ENCODE results near the gene DHX8. TPM values are rescaled to one million over a fixed set of nuclear protein-coding genes. Genes with fewer than 3 reads are reported as not detected.

The DHX8 gene
- total RNA-seq, 1 experiment from 2014 or later, result 54.1 TPM

- H4K91ac ChIP-seq (ENCODE audit: insufficient read length, low read depth, low read length), result no peak overlapping the region
- TF ChIP-seq CTCF (conservative IDR thresholded peaks at IDR 0.05), result no peak
- no peak overlapping the region for H3K18ac ChIP-seq (ENCODE audit: insufficient read length, low read depth, low read length)
- Mint-ChIP-seq H3K27ac (no peak overlapping the region; a peak in 1 of 7 replicates), H3K36me3 (ENCODE audit: insufficient read depth in 1 of 3, low read depth in 3 of 3) (no peaks in the 10 kb centered on the region), H3K4me1 (peaks cover 24 to 26% of the 10 kb centered on the region in 2 experiments), H3K27me3 (ENCODE audit: low read depth) (peaks cover 5% of the 10 kb centered on the region; the same call in 1 of the 2 replicates), H3K9me3 (no peaks in the 10 kb centered on the region), H3K4me3 (no peak overlapping the region)
- H3K23ac ChIP-seq (ENCODE audit: insufficient read length, low read depth, low read length), result no peak overlapping the region
- H2BK15ac ChIP-seq (ENCODE audit: low read depth, low read length), result no peak overlapping the region
- no peak overlapping the region for H3K4ac ChIP-seq (ENCODE audit: low read depth, low read length)
- DNase-seq, result no peak
- H4K20me1 ChIP-seq (ENCODE audit: control insufficient read depth, insufficient read depth, insufficient read length), result no peaks in the 10 kb centered on the region
- H2BK20ac ChIP-seq (ENCODE audit: low read depth, low read length, poor library complexity, severe bottlenecking), result no peak overlapping the region
- H3K9me3 ChIP-seq (ENCODE audit: control insufficient read depth, low read depth, low read length), result no peaks in the 10 kb centered on the region
- no peak overlapping the region for H3K56ac ChIP-seq (ENCODE audit: insufficient read length, low read depth, low read length)
- no peaks in the 10 kb centered on the region for H3K27me3 ChIP-seq (ENCODE audit: insufficient read depth, low read length)
- WGBS (ENCODE audit: extremely low coverage, insufficient read length, low lambda C conversion rate), result no CpG with 5 or more reads among the region's 4 CpGs
- H2AK5ac ChIP-seq (ENCODE audit: insufficient read length, low read length), result no peak overlapping the region
- no peak overlapping the region for H2BK120ac ChIP-seq (ENCODE audit: low read depth, low read length, poor library complexity, severe bottlenecking)
- H3K27ac ChIP-seq (ENCODE audit: insufficient read length, low read depth, low read length), result no peak overlapping the region
- no peak overlapping the region for H4K5ac ChIP-seq (ENCODE audit: insufficient read length, low read depth, low read length)
- no peaks in the 10 kb centered on the region for H3K79me1 ChIP-seq (ENCODE audit: insufficient read depth, low read depth, low read length, poor library complexity, severe bottlenecking)
- no peak overlapping the region for H3T11ph ChIP-seq (ENCODE audit: low read length)
- no peak overlapping the region for H2BK12ac ChIP-seq (ENCODE audit: insufficient read length, low read depth, low read length)
- H3K79me2 ChIP-seq (ENCODE audit: insufficient read depth, low read length), result no peaks in the 10 kb centered on the region
- no peak overlapping the region for H2AFZ ChIP-seq (ENCODE audit: low read length)
- no peak overlapping the region for H4K8ac ChIP-seq (replicated peaks; ENCODE audit: insufficient read length, low read depth, low read length)
- H3K23me2 ChIP-seq (ENCODE audit: insufficient read length, low read depth, low read length, poor library complexity, severe bottlenecking), result no peaks in the 10 kb centered on the region
- H3K4me2 ChIP-seq (ENCODE audit: insufficient read depth, insufficient read length, low read length), result no peak overlapping the region
- H3K9ac ChIP-seq (ENCODE audit: extremely low read depth, insufficient read length, low read length), result no peak overlapping the region
- H3K4me1 ChIP-seq (ENCODE audit: insufficient read depth, low read length), result peaks cover 7% of the 10 kb centered on the region; the same call in 1 of the 2 replicates
- H2BK5ac ChIP-seq (ENCODE audit: insufficient read length, low read length), result no peak overlapping the region
- no peak overlapping the region for H3K14ac ChIP-seq (ENCODE audit: insufficient read depth, low read length)
These were observed 48.9 kb upstream of the DHX8 start for GRCh38 chr17:43434902-43435319.

Measured in H9 (cell line).